ENCODE results near the gene ZNF688. TPM values are rescaled to one million over a fixed set of nuclear protein-coding genes. Genes with fewer than 3 reads are reported as not detected.

The ZNF688 gene
- total RNA-seq, 3 donors from 2014 or later, result 17.0 to 23.0 (median 20.7) TPM

- Histone ChIP-seq H3K9me3 (no peaks in the 10 kb centered on the region), H3K4me1 (ENCODE audit: low read depth) (peaks cover 15% of the 10 kb centered on the region), H3K36me3 (ENCODE audit: low read depth) (no peaks in the 10 kb centered on the region), H3K4me3 (no peak overlapping the region)
- TF ChIP-seq CTCF (IDR thresholded peaks at IDR 0.05), result no peak
- intact Hi-C loops (cut with DNase I, micrococcal nuclease), result no loop called here
- DNase-seq (peak in 1 of 3 donors; percentile 11), ATAC-seq (no peak)
Measured at GRCh38 chr16:30588651-30589050, 17.1 kb upstream of the ZNF688 start.

DNA sequence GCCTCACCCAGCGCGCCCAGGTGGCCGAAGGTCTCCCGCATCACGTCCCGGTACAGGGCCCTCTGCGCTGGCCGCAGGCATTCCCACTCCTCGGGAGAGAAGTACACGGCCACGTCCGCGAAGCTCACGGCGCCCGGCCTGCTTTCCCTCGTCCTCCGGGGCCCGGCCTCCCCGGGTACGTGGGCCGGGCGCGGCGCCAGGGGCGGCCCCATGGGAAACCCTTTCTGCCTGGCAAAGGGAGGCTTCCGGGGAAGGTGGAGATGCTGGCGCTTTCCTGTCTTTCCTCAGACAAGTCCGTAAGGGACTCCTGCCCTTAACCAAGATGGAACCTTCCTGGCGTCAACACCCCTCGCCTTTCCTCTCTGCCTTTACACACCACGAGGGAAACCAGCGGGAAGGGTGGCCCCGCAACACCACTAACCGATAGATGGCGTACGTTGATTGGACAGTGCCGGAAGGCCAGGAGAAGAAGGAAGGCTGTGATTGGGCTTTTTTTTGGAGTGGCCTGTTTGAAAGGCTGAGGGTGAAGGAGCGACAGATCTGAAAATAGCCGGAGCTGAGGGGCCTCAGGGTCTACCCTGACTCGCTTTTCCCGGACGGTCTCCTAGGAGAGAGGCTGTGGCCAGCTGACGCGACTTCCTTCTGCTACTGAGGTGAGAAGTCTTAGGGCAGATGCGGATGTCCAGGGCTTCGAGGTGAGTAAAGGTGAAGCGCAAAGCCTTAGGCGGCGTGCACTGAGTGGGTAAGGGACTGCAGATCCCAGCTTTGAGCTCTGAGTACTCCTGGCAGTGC lies 14.1 kb upstream of the ZNF688 start, which contains the start of gene ZNF785:
Gene ZNF785 (minus strand): TSS at position 298 of the 792 bp plus-strand sequence. CDS start 86 bp downstream, at position 212.
- ATAC-seq (peak; percentile 98), DNase-seq (peak; percentile 92 to 97 (median 96))
- Histone ChIP-seq H3K36me3 (ENCODE audit: low read depth) (no peaks in the 10 kb centered on the region), H3K4me3 (peak within 1 kb of the TSS; percentile 51), H3K9me3 (no peaks in the 10 kb centered on the region), H3K4me1 (ENCODE audit: low read depth) (peaks cover 12% of the 10 kb centered on the region)
- TF ChIP-seq CTCF (IDR thresholded peaks at IDR 0.05), result peak; percentile 10
- intact Hi-C loops (cut with DNase I, micrococcal nuclease), result no loop called here

GRCh38 chr16:30585022-30585399 lies 13.5 kb upstream of the ZNF688 start:
- no peak for TF ChIP-seq CTCF (IDR thresholded peaks at IDR 0.05)
- H3K4me3 ChIP-seq, result peak overlapping the region; percentile 51
- DNase-seq (peak in 2 of 3 donors; percentile 37 to 57), ATAC-seq (no peak)
- H3K4me1 ChIP-seq (ENCODE audit: low read depth), result peaks cover 10% of the 10 kb centered on the region
- intact Hi-C loops (cut with DNase I, micrococcal nuclease), result no loop called here
- no peaks in the 10 kb centered on the region for H3K36me3 ChIP-seq (ENCODE audit: low read depth)
- H3K9me3 ChIP-seq, result no peaks in the 10 kb centered on the region

DNA sequence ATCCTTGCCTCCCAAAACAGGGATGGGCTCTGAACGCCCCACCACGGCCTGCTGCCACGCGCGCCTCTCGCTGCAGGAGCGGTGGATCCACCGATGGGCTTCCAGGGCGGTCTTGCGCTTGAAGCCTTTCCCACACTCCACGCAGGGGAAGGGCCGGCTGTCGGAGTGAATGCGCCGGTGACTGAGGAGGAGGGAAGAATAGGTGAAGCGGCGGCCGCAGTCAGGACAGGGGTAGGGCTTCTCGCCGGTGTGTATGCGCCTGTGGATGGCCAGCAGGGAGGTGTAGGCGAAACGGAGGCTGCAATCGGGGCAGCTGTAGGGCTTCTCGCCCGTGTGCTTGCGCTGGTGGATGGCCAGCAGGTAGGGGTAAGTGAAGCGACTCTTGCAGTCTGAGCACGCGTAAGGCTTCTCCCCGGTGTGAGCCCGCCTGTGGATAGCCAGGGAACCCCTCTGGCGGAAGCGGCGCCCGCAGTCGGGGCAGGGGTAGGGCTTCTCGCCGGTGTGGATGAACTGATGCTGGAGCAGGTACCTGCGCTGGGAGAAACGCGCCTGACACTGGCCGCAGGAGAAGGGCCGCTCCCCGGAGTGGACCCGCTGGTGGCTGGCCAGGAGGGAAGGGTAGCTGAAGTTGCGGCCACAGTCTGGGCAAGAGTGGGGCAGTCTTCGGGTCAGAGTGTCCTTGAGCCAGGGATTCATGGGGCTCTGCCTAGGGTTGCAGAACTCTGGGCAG lies 11.3 kb upstream of the ZNF688 start:
- ATAC-seq (no peak), DNase-seq (peak in 2 of 3 donors; percentile 31 to 50)
- no peak overlapping the region for H3K4me3 ChIP-seq
- H3K4me1 ChIP-seq (ENCODE audit: low read depth), result peaks cover 10% of the 10 kb centered on the region
- no peaks in the 10 kb centered on the region for H3K9me3 ChIP-seq
- intact Hi-C loops (cut with DNase I, micrococcal nuclease), result no loop called here
- no peak for TF ChIP-seq CTCF (IDR thresholded peaks at IDR 0.05)
- H3K36me3 ChIP-seq (ENCODE audit: low read depth), result peaks cover 5% of the 10 kb centered on the region

- H3K36me3 ChIP-seq (ENCODE audit: low read depth), result peaks cover 5% of the 10 kb centered on the region
Measured at GRCh38 chr16:30581457-30581856, 9.9 kb upstream of the ZNF688 start.

More at GRCh38 chr16:30581457-30581856, 9.9 kb upstream of the ZNF688 start:
- no peak for TF ChIP-seq CTCF (IDR thresholded peaks at IDR 0.05)
- Histone ChIP-seq H3K4me3 (no peak overlapping the region), H3K9me3 (no peaks in the 10 kb centered on the region), H3K4me1 (ENCODE audit: low read depth) (peaks cover 10% of the 10 kb centered on the region)
- DNase-seq, result peak in 2 of 3 donors; percentile 16 to 26
- intact Hi-C loops (cut with DNase I, micrococcal nuclease), result no loop called here
- ATAC-seq, result no peak

Data from mucosa of descending colon (tissue), 3 donors.